Activated naive CD4-positive, alpha-beta T cell treated with anti-CD3 and anti-CD28 coated beads, Interleukin-2, amount 50 U/mL, for 24 hours (primary cell): ENCODE results near the gene PRAC1.
A peak's percentile ranks its signal among the peaks of the same experiment; 100 is the strongest.

Source experiments
- H3K27ac Mint-ChIP-seq: one replicate; pipeline ENCODE4 v1.8.0; 2021; ENCODE audit warnings: mild to moderate bottlenecking, mixed read lengths
- H3K27me3 Mint-ChIP-seq: one replicate; pipeline ENCODE4 v1.8.0; 2021; ENCODE audit warnings: mixed read lengths
- H3K36me3 Mint-ChIP-seq: one replicate; pipeline ENCODE4 v1.8.0; 2021; ENCODE audit warnings: mixed read lengths
- H3K4me1 Mint-ChIP-seq: one replicate; pipeline ENCODE4 v1.8.0; 2021; ENCODE audit warnings: mixed read lengths
- H3K4me3 Mint-ChIP-seq: one replicate; pipeline ENCODE4 v1.8.0; 2021; ENCODE audit warnings: mild to moderate bottlenecking, mixed read lengths
- H3K9me3 Mint-ChIP-seq: one replicate; pipeline ENCODE4 v1.8.0; 2021; ENCODE audit warnings: mixed read lengths

Gene PRAC1

GRCh38 chr17:48751172-48751571 is 28.9 kb upstream of the PRAC1 start:
- H3K36me3 Mint-ChIP-seq = no peaks in the 10 kb centered on the region
- H3K4me1 Mint-ChIP-seq = peaks cover 22% of the 10 kb centered on the region
- peaks cover 6% of the 10 kb centered on the region for H3K9me3 Mint-ChIP-seq
- H3K27ac Mint-ChIP-seq = no peak overlapping the region
- peaks cover 60% of the 10 kb centered on the region for H3K27me3 Mint-ChIP-seq
- no peak overlapping the region for H3K4me3 Mint-ChIP-seq

GRCh38 chr17:48749621-48750553 is 27.6 kb upstream of the PRAC1 start:
- Mint-ChIP-seq H3K9me3 (peaks cover 6% of the 10 kb centered on the region), H3K36me3 (no peaks in the 10 kb centered on the region), H3K4me3 (no peak overlapping the region), H3K27ac (no peak overlapping the region), H3K4me1 (peaks cover 22% of the 10 kb centered on the region), H3K27me3 (peaks cover 65% of the 10 kb centered on the region)

GRCh38 chr17:48748718-48749566 is 26.6 kb upstream of the PRAC1 start:
- peaks cover 6% of the 10 kb centered on the region for H3K9me3 Mint-ChIP-seq
- peaks cover 15% of the 10 kb centered on the region for H3K4me1 Mint-ChIP-seq
- H3K27me3 Mint-ChIP-seq = peaks cover 66% of the 10 kb centered on the region
- H3K4me3 Mint-ChIP-seq = no peak overlapping the region
- no peaks in the 10 kb centered on the region for H3K36me3 Mint-ChIP-seq
- H3K27ac Mint-ChIP-seq = peak overlapping the region; percentile 76

DNA sequence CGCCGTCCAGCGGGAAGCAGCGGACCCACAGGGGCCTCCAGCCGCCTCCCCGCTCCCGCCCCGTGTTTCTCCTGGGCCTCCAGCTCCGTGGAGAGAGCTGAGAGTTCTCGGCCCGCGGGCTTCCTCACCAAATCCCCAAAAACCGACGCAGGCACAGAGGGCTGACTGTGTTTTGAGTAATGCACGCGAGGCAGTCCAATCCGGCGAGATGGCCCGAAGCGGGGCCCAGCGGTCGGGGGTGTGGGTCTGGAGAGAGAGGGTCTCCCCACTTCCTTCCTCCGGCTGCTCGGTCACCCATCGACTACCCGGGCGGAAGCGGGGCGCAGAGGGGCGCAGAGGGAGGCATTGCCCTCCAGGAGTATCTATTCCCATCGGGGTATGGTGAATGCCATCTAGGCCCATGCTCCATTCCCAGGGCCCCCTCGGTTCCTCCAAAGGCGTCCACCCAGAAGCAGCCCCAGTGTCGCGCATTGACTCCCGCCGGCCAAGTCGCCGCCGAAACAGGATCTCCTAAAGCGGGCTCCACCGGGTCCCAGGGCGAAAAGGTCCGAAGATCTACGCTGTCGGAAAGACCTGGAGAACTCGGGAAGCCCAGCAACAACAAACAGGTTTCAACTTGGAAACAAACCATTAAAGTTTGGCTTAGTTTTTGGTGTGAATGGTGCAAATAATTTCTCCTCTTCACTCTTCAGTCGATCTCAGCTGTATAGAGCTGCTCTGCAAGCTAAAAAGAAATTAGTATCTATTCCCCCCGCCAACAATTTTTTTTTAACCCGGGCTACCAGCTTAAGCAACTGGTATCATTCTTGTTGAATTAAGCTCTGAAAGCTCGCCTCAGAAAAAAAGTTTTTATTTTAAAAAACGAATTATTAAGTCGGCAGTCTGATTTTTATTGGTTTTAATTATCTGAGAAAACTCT is 25.4 kb upstream of the PRAC1 start:
- H3K4me1 Mint-ChIP-seq = peaks cover 4% of the 10 kb centered on the region
- H3K9me3 Mint-ChIP-seq = peaks cover 6% of the 10 kb centered on the region
- H3K27me3 Mint-ChIP-seq = peaks cover 64% of the 10 kb centered on the region
- H3K4me3 Mint-ChIP-seq = no peak overlapping the region
- peak overlapping the region; percentile 23 for H3K27ac Mint-ChIP-seq
- no peaks in the 10 kb centered on the region for H3K36me3 Mint-ChIP-seq

GRCh38 chr17:48746916-48747444 is 24.7 kb upstream of the PRAC1 start:
- Mint-ChIP-seq H3K27me3 (peaks cover 67% of the 10 kb centered on the region), H3K4me3 (no peak overlapping the region), H3K36me3 (no peaks in the 10 kb centered on the region), H3K4me1 (peaks cover 4% of the 10 kb centered on the region), H3K27ac (no peak overlapping the region), H3K9me3 (peaks cover 6% of the 10 kb centered on the region)

DNA sequence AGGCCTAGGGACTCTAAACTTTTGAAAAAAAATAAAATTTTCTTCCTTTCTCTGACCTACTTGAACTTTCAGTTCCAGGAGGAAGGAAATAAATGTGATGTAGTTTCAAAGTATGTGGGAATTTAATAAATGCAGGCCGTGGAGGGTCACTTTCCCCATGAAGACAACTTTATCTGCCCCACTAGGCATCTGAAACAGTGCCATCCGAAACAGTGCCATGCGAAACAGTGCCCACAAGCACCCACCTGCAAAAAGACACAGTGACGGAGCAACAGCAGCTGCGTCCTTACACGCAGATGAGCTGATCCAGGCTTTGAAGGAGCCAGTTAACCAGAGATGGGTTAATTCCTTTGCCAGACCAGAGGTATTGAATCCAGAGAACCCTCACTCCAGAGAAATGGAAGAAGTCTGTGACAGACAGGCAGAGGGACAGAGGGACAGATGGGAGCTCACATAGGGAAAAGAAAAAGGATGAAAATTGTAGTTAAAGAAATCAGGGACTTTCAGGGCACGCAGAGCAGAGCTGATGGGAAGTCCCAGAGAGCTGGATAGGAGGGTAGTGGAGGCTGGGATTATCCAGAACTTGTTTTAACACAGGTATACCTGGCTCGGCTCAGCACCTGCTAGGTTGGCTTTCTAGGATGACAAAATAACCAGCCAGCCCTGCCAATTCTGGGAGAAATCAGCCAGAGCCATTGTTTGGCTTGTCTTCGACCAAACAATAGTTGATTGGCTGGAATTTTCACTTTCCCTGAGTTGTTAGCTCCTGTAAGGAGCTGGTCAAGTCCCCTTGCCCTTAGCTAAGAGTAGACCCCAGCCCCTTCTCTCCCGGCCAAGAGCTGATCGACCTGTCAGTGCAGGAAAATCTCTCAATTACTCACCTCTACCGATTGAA is 23.3 kb upstream of the PRAC1 start:
- H3K36me3 Mint-ChIP-seq = no peaks in the 10 kb centered on the region
- no peak overlapping the region for H3K4me3 Mint-ChIP-seq
- H3K9me3 Mint-ChIP-seq = peaks cover 6% of the 10 kb centered on the region
- H3K4me1 Mint-ChIP-seq = peaks cover 4% of the 10 kb centered on the region
- H3K27ac Mint-ChIP-seq = no peak overlapping the region
- H3K27me3 Mint-ChIP-seq = peaks cover 68% of the 10 kb centered on the region

GRCh38 chr17:48740537-48740936 is 18.2 kb upstream of the PRAC1 start:
- Mint-ChIP-seq H3K9me3 (no peaks in the 10 kb centered on the region), H3K4me3 (no peak overlapping the region), H3K27me3 (peaks cover 71% of the 10 kb centered on the region), H3K36me3 (no peaks in the 10 kb centered on the region), H3K27ac (no peak overlapping the region), H3K4me1 (peaks cover 7% of the 10 kb centered on the region)

GRCh38 chr17:48738803-48739526 is 16.6 kb upstream of the PRAC1 start:
- Mint-ChIP-seq H3K4me1 (peaks cover 12% of the 10 kb centered on the region), H3K36me3 (no peaks in the 10 kb centered on the region), H3K27ac (peak overlapping the region; percentile 70), H3K27me3 (peaks cover 75% of the 10 kb centered on the region), H3K4me3 (peak overlapping the region; percentile 42), H3K9me3 (no peaks in the 10 kb centered on the region)

DNA sequence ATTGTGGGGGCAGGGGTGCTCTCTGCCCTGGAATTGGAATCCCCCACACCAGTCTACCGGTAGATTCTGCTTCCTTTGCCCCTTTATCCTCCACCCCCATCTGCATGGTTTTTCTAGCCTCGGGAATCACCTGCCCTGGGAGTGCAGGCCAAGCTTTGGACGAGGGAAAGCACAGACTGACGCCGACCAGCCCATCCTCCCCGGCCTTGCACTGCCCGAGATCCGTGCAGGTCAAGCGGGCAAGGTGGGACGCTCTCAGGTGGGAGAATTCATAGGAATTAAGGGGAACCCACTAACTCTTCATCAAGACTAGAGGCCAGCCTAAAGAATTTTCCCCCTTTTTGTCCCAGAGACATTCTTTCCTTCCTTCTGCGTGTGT is 16.1 kb upstream of the PRAC1 start:
- Mint-ChIP-seq H3K4me1 (peaks cover 18% of the 10 kb centered on the region), H3K27ac (no peak overlapping the region), H3K9me3 (no peaks in the 10 kb centered on the region), H3K4me3 (no peak overlapping the region), H3K27me3 (peaks cover 76% of the 10 kb centered on the region), H3K36me3 (no peaks in the 10 kb centered on the region)

- H3K36me3 Mint-ChIP-seq = no peaks in the 10 kb centered on the region
- H3K27ac Mint-ChIP-seq = peak overlapping the region; percentile 44
- peaks cover 24% of the 10 kb centered on the region for H3K4me1 Mint-ChIP-seq
- H3K4me3 Mint-ChIP-seq = no peak overlapping the region
- peaks cover 75% of the 10 kb centered on the region for H3K27me3 Mint-ChIP-seq
- no peaks in the 10 kb centered on the region for H3K9me3 Mint-ChIP-seq
These were observed 15.2 kb upstream of the PRAC1 start for GRCh38 chr17:48737330-48738043.

GRCh38 chr17:48735062-48735351 is 12.7 kb upstream of the PRAC1 start:
- Mint-ChIP-seq H3K36me3 (no peaks in the 10 kb centered on the region), H3K4me1 (peaks cover 24% of the 10 kb centered on the region), H3K4me3 (no peak overlapping the region), H3K27me3 (peaks cover 76% of the 10 kb centered on the region), H3K27ac (no peak overlapping the region), H3K9me3 (no peaks in the 10 kb centered on the region)

GRCh38 chr17:48734333-48735061 is 12.2 kb upstream of the PRAC1 start:
- Mint-ChIP-seq H3K9me3 (no peaks in the 10 kb centered on the region), H3K4me1 (peaks cover 26% of the 10 kb centered on the region), H3K4me3 (no peak overlapping the region), H3K27ac (no peak overlapping the region), H3K36me3 (no peaks in the 10 kb centered on the region), H3K27me3 (peaks cover 79% of the 10 kb centered on the region)
